Muscle layer of colon (tissue), 2 donors: ENCODE measurements around the gene CTU2.

Source experiments
- H3K27ac ChIP-seq: one replicate; pipeline ENCODE4 v1.7.0; 2013; ENCODE audit warnings: low read depth, mild to moderate bottlenecking, low read length, moderate library complexity
- H3K27me3 ChIP-seq, 2 donors: one replicate each; pipeline ENCODE4 v1.7.0; 2013; ENCODE audit warnings: low read length in 2 of 2, mild to moderate bottlenecking in 2 of 2; ENCODE audit not compliant: insufficient read depth in 2 of 2, control insufficient read depth in 1 of 2
- H3K36me3 ChIP-seq: one replicate; pipeline ENCODE4 v1.7.0; 2013; ENCODE audit warnings: mild to moderate bottlenecking, low read length; ENCODE audit not compliant: insufficient read depth
- H3K4me1 ChIP-seq: one replicate; pipeline ENCODE4 v1.7.0; 2013; ENCODE audit warnings: mild to moderate bottlenecking, low read length; ENCODE audit not compliant: insufficient read depth
- H3K4me3 ChIP-seq, 2 donors: one replicate each; pipeline ENCODE4 v1.7.0; 2013; ENCODE audit warnings: low read length in 2 of 2, low read depth in 1 of 2, mild to moderate bottlenecking in 1 of 2, moderate library complexity in 1 of 2
- H3K9ac ChIP-seq: one replicate; pipeline ENCODE4 v1.7.0; 2013; ENCODE audit warnings: low read length
- H3K9me3 ChIP-seq: one replicate; pipeline ENCODE4 v1.7.0; 2013; ENCODE audit warnings: mild to moderate bottlenecking, low read length
- donor health status: abdominal sarcoma.
- donor health status: Adenocarcinoma of cecum.

Gene CTU2

DNA sequence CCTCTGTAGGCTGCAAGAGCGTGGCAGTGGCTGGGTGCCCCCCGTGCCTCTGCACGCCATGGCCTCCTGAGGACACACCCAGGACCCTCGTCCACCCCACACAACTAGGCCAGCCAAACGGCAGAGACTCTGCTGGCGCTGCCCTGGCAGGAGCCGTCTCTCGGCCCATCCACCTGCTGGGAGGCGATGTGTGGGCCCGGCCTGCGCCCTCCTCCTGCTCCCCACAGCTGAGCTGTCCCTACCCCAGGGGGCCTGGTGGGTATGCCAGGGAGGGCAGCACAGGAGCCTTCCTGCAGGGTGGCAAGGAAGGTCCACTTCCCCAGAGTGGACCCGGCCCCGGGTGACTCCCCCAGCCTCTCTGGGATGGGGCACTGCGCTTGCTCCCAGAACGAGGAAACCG lies 7.1 kb upstream of the CTU2 start:
- H3K9me3 ChIP-seq = no peaks in the 10 kb centered on the region
- H3K4me3 ChIP-seq = no peak overlapping the region
- H3K27me3 ChIP-seq = no peaks in the 10 kb centered on the region
- H3K27ac ChIP-seq = no peak overlapping the region
- H3K9ac ChIP-seq = no peak overlapping the region
- no peaks in the 10 kb centered on the region for H3K4me1 ChIP-seq
- peaks cover 15% of the 10 kb centered on the region for H3K36me3 ChIP-seq

DNA sequence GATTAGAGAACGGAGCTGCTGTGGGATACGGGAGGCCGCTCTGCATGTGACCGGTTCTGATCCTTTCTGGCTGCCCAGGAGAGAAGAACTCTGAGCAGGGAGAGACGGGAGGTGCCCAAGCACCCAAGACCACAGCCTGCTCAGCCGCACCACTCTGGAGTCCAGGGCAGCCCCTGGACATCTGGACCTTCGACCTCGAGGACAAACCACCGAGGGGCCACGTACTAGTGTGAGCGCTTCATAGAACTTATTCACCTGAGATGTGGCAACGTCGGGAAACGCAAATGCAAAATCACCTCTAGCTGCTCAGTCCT lies 6.0 kb upstream of the CTU2 start:
- Histone ChIP-seq H3K9ac (no peak overlapping the region), H3K9me3 (no peaks in the 10 kb centered on the region), H3K4me3 (no peak overlapping the region), H3K27ac (no peak overlapping the region), H3K36me3 (peaks cover 15% of the 10 kb centered on the region), H3K4me1 (peaks cover 8% of the 10 kb centered on the region), H3K27me3 (no peaks in the 10 kb centered on the region)

DNA sequence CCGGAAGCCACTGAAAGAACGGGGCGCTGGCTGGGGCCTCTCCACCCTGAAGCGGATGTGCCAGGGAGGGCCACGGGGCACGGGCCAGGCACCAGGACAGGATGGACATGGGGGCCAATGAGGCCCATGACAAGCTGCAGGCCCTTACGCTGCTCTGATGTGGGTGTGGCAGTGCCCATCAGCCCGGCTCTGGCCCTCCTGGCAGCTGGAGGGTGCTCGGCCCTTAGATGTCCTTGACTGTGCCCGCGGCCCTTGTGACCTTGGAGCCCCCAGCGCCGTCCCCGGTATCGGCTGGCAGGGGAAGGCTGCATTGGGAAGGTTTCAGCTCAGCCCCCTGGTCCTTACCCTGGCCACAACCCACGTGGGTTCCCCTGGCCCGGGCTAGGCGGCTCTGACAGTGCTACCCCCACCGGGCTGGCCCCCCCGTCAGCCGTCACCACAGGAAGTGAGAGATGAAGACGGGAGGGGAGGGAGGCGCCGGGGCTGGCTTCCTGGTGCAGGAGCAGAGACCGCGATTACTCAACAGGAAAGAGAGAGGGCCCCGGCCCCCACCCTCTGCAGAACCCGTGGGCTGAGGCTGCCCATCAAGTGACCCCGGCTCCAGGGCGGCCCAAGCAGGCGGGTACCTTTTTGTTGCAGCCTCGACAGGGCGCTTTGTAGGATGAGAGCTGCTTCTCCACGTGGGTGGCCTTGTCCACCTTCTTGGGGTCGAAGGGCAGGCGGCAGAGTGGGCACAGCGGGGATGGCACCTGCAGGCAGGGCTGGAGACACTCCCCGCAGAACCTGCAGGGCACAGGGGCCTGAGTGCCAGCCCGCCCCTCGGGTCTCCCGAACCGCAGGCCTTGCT lies 5.4 kb upstream of the CTU2 start:
- Histone ChIP-seq H3K9me3 (no peaks in the 10 kb centered on the region), H3K27me3 (no peaks in the 10 kb centered on the region), H3K36me3 (peaks cover 15% of the 10 kb centered on the region), H3K9ac (no peak overlapping the region), H3K27ac (no peak overlapping the region), H3K4me3 (no peak overlapping the region), H3K4me1 (peaks cover 11% of the 10 kb centered on the region)

DNA sequence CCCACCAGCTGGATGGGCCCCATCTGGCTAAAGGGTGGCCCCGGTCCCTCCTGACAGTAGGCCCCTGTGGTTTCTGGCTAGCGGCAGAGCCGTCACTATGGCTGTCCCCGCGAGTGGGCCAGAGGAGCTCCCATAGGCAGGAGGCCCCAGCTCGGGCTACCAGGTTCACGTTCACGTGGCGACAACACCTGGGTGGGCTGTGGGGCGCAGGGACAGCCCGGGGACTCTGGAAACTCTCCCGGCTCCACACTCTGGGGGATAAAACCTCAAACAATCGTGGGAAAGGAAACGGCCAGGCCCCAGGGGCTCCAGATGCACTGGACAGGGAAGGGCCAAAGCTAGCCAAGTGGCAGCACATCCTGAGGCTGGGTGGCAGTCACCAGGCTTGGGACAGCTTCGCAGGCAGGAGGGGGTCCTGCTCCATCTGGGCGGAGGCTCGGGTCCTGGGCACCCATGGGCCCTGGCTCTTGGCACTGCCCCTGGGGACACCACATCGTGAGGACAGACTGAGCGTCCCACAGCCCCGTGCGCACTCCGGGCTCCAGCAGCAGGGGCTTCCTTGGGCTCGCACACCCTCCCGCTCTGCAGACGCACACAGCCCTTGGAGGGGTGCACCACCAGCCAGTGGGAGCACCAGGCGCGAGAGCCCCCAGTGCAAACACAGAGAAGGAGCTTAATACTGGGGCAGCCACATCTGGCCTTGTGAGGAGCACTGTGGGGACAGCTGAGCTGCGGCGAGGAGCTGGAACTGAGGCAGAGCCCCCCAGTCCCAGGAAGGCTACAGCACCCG lies 4.5 kb upstream of the CTU2 start:
- no peak overlapping the region for H3K27ac ChIP-seq
- H3K27me3 ChIP-seq = no peaks in the 10 kb centered on the region
- H3K4me3 ChIP-seq = no peak overlapping the region
- H3K36me3 ChIP-seq = peaks cover 15% of the 10 kb centered on the region
- no peaks in the 10 kb centered on the region for H3K9me3 ChIP-seq
- peaks cover 12% of the 10 kb centered on the region for H3K4me1 ChIP-seq
- H3K9ac ChIP-seq = no peak overlapping the region

DNA sequence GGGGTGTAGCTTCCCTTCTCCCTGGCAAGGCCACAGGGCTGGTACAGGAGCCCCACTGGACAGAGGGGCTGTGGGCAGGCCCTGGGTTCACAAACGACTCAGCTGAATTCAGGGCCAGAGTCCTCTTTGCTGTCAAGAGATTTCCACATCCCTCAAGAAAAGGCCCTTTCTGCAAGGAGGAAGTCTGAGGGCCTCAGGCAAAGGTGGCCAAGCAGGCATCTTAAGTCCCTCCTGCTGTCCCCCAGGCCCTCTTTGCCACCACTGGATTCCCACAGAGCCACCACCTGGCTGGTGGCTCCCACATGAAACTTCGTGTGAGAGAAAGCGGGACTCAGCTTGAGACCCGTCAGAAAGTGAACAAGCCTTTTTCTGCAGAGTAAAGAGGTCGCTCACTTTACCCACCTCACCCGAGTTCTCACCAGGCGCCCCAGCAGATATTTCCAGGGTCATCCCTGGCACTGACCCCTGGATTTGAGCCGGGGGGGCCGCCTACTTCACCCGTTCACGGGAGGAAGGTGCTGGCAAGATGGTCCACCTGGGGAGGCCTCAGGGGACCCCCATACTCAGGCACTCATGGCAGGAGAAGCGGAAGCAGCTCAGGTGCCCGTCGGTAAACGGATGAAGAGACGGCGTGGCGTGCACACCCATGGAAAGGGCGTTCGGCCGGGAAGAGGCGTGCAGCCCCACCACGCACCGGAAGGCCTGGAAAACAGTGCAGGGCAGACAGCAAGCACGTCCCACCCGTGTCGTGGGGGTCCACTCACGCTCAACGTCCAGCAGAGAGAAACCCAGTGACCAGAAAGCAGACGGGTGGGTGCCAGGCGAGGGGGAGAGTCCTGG lies 3.7 kb upstream of the CTU2 start:
- peaks cover 20% of the 10 kb centered on the region for H3K4me1 ChIP-seq
- H3K27ac ChIP-seq = no peak overlapping the region
- no peak overlapping the region for H3K4me3 ChIP-seq
- no peak overlapping the region for H3K9ac ChIP-seq
- H3K36me3 ChIP-seq = peaks cover 15% of the 10 kb centered on the region
- H3K9me3 ChIP-seq = no peaks in the 10 kb centered on the region
- no peaks in the 10 kb centered on the region for H3K27me3 ChIP-seq

- H3K9ac ChIP-seq = no peak overlapping the region
- peaks cover 20% of the 10 kb centered on the region for H3K4me1 ChIP-seq
Measured at GRCh38 chr16:88703486-88704309, 2.6 kb upstream of the CTU2 start.

DNA sequence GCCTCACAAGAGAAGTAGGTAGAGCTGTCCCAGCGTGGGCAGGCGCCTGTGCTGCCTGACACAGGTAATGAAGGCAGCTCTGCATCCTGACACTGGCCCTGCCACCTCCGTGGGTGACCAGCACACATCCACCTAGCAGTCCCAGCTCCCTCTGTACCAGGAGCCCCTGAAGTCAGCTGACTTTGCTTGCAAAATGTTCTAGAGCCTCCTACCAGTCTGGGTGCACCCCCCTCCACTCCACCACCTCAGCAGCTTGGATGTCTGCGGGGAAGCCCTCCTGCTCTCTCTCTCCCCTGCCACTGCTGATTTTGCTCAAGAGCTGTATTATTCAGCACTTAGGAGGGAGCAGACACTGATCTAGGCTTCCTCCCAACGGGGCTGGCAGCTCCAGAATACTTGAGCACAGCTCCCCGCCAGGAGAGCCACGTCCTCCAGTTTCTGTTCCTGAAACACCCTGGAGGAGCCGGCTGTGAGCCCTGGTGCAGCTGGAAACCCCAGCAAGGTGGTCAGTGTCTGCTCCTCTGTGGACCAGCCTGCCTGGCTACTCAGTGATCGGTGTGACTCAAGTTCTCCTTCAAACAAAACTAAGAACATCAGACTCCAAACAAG lies 1.1 kb upstream of the CTU2 start:
- H3K4me3 ChIP-seq = peak overlapping the region; percentile 95 to 99
- H3K27ac ChIP-seq = peak overlapping the region; percentile 5
- H3K4me1 ChIP-seq = peaks cover 20% of the 10 kb centered on the region
- no peaks in the 10 kb centered on the region for H3K9me3 ChIP-seq
- H3K27me3 ChIP-seq = no peaks in the 10 kb centered on the region
- peak overlapping the region; percentile 70 for H3K9ac ChIP-seq
- H3K36me3 ChIP-seq = no peaks in the 10 kb centered on the region

More at GRCh38 chr16:88703486-88704309, 2.6 kb upstream of the CTU2 start:
- no peaks in the 10 kb centered on the region for H3K9me3 ChIP-seq
- peaks cover 6% of the 10 kb centered on the region for H3K36me3 ChIP-seq
- H3K27ac ChIP-seq = no peak overlapping the region
- H3K27me3 ChIP-seq = no peaks in the 10 kb centered on the region
- peak overlapping the region in 1 of 2 donors; percentile 2 for H3K4me3 ChIP-seq

DNA sequence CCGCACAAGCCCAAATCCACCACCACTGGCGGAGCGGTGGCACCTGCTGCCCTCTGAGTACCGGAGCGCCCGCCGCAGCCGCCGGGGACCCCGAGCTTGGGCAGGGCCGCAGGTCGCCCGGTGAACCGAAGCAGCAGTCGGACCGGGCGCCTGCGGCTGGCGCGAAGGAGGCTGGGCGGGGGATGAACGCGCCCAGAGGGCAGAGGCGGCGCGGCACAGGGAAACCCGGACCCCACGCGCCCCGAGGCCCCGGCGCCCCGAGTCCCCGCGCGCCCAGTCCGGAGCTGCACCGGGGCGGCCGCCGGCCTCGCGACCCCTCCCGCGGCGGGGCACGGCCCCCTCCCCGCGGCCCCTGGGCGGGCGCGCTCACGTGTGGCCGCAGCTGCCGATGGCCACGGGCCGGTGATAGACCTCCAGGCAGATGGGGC lies 488 bp upstream of the CTU2 start:
- peak overlapping the region; percentile 36 for H3K27ac ChIP-seq
- no peaks in the 10 kb centered on the region for H3K9me3 ChIP-seq
- peak overlapping the region; percentile 95 to 99 for H3K4me3 ChIP-seq
- H3K4me1 ChIP-seq = peaks cover 20% of the 10 kb centered on the region
- H3K36me3 ChIP-seq = no peaks in the 10 kb centered on the region
- H3K27me3 ChIP-seq = no peaks in the 10 kb centered on the region
- peak overlapping the region; percentile 70 for H3K9ac ChIP-seq

DNA sequence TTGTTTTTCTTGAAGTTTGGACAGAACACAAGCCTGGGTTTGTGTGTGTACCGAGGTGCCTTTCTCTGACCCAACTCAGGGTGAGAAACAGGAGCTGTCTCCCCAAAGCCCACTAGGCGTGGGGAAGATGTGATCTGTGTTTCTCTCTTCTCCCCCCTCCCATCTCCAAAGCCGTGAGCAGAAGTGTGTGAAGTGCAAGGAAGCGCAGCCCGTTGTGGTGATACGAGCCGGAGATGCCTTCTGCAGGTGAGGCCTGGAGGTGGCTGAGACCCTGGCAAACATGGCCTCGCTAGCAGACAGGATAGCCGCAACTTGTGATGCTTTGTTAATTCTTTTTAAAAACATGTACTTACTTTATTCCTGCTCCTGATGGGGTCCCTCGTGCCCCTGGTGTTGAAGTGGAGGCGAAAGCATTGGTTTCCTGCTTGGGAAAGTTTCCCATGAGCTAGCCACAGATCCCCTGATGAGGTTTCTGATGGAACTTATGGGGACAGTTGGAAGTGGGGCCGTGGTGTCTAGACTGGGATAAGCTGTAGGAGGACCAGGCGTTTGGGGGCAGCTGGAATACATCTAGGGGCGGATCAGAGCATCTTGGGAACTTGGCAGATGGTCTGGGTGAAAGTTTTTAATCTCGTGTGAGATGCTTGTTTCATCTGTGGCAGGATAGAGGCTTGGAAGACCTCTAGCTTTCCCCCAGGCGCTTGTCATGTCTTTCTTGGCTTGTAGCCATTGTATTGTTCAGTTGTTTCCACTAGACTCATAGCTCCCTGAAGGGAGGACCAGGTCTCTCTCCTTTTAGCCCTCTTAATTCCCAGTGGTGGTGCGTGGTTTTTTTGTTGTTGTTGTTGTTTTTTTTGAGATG lies 893 bp downstream of the CTU2 start:
- H3K4me1 ChIP-seq = peaks cover 20% of the 10 kb centered on the region
- H3K27ac ChIP-seq = peak overlapping the region; percentile 88

DNA sequence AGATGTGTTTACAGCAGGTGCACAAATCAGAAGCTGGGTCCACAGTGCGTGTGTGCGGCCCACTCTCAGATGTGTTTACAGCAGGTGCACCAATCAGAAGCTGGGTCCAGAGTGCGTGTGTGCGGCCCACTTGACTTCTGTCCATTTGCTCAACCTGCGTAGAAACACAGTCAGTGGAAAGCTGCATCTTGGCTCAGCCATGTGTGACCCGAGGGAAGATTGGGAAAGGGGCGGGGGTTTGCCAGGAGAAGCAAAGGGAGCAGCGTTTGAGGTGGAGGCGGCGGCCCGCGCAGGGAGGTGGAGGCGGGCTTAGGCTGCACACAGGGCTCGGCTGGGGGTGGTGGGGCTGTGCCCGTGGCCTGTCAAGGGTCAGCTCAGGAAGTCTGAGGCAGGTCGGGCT lies 4.3 kb downstream of the CTU2 start:
- Histone ChIP-seq H3K36me3 (peaks cover 20% of the 10 kb centered on the region), H3K4me3 (no peak overlapping the region), H3K9me3 (no peaks in the 10 kb centered on the region), H3K9ac (no peak overlapping the region), H3K4me1 (peaks cover 10% of the 10 kb centered on the region), H3K27me3 (no peaks in the 10 kb centered on the region), H3K27ac (no peak overlapping the region)

More for the DNA sequence above, 893 bp downstream of the CTU2 start:
- H3K4me3 ChIP-seq = peak overlapping the region; percentile 95 to 99
- no peaks in the 10 kb centered on the region for H3K9me3 ChIP-seq
- peak overlapping the region; percentile 63 for H3K9ac ChIP-seq
- H3K27me3 ChIP-seq = no peaks in the 10 kb centered on the region
- no peaks in the 10 kb centered on the region for H3K36me3 ChIP-seq
